Vagina (tissue), 2 donors: ENCODE results near the gene NUMB. TPM values are rescaled to one million over a fixed set of nuclear protein-coding genes. Genes with fewer than 3 reads are reported as not detected.

Source experiments
- DNase-seq, 2 donors: peaks; one replicate each; pipeline ENCODE4 v3.0.0-alpha.2; 2017; ENCODE audit errors: extremely low spot score in 2 of 2
- H3K27ac ChIP-seq: fragments of 200-600 bp; sonication (generic); one replicate; pipeline ENCODE4 v1.5.1; 2019
- H3K27me3 ChIP-seq: fragments of 200-600 bp; sonication (generic); one replicate; pipeline ENCODE4 v1.5.1; 2019
- H3K36me3 ChIP-seq, 2 donors: fragments of 200-600 bp; sonication (generic); one replicate each; pipeline ENCODE4 v1.5.1; 2017 to 2019
- H3K4me1 ChIP-seq: fragments of 200-600 bp; sonication (generic); one replicate; pipeline ENCODE4 v1.5.1; 2019
- H3K4me3 ChIP-seq, 2 donors: fragments of 200-600 bp; sonication (generic); 1 replicate in 1 of 2; 2 replicates in 1 of 2; pipeline ENCODE4 v1.5.1; 2016 to 2019
- H3K9me3 ChIP-seq: fragments of 200-600 bp; sonication (generic); one replicate; pipeline ENCODE4 v1.5.1; 2019
- POLR2A ChIP-seq, 2 donors: fragments of 450-650 bp; IDR thresholded peaks; one replicate each; pipeline ENCODE4 v1.6.1; 2017; ENCODE audit warnings: antibody characterized with exemption in 2 of 2, mild to moderate bottlenecking in 2 of 2, moderate library complexity in 2 of 2
- POLR2AphosphoS5 ChIP-seq, 2 donors: sonication (generic); formaldehyde crosslinking; IDR thresholded peaks; one replicate each; pipeline ENCODE4 v1.9.0; 2017; ENCODE audit warnings: antibody characterized with exemption in 2 of 2, mild to moderate bottlenecking in 2 of 2, low read depth in 1 of 2; ENCODE audit not compliant: insufficient read depth in 1 of 2
- intact Hi-C: fragments of 100-400 bp; cut with DNase I; formaldehyde crosslinking; loops from one replicate; pipeline ENCODE4 v1.15.1; 2023
- total RNA-seq: library from RNA; depleted of rRNA; stranded (reverse); fragments of >200 nt; gene quantifications from one replicate; pipeline ENCODE4 v1.2.3, GENCODE V29; 2016
- TF ChIP-seq, protein P1 (sequence below), 3 experiments: fragments of 450-650 bp in 2 of 3; fragments of 200-600 bp in 1 of 3; sonication (generic) in 1 of 3; IDR thresholded peaks; one replicate each; pipeline ENCODE4 v1.5.1; 2017 to 2019; ENCODE audit warnings: antibody characterized with exemption in 3 of 3, mild to moderate bottlenecking in 2 of 3, moderate library complexity in 2 of 3

NUMB gene
- total RNA-seq, 1 donor from 2014 or later: 48.1 TPM

DNA sequence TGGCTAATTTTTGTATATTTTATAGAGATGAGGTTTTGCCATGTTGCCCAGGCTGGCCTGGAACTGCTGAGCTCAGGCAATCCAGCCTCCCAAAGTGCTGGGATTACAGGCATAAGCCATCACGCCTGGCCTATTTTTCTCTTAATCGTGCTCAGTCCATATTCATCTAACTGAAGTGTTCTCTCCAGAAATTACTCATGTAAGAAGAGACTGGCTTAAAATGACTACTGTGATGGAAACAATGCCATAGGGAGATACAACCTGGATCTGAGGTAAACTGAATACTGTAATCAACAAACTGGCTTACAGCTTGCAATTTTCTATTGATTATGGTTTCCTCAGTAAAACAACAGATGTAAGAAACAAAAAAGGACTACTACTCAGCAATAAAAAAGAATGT is 21.1 kb downstream of the NUMB start:
- Histone ChIP-seq H3K36me3 (no peaks in the 10 kb centered on the region), H3K4me3 (no peak overlapping the region), H3K27me3 (no peaks in the 10 kb centered on the region), H3K4me1 (peaks cover 23% of the 10 kb centered on the region), H3K27ac (no peak overlapping the region), H3K9me3 (no peaks in the 10 kb centered on the region)
- TF ChIP-seq, protein P1, sequence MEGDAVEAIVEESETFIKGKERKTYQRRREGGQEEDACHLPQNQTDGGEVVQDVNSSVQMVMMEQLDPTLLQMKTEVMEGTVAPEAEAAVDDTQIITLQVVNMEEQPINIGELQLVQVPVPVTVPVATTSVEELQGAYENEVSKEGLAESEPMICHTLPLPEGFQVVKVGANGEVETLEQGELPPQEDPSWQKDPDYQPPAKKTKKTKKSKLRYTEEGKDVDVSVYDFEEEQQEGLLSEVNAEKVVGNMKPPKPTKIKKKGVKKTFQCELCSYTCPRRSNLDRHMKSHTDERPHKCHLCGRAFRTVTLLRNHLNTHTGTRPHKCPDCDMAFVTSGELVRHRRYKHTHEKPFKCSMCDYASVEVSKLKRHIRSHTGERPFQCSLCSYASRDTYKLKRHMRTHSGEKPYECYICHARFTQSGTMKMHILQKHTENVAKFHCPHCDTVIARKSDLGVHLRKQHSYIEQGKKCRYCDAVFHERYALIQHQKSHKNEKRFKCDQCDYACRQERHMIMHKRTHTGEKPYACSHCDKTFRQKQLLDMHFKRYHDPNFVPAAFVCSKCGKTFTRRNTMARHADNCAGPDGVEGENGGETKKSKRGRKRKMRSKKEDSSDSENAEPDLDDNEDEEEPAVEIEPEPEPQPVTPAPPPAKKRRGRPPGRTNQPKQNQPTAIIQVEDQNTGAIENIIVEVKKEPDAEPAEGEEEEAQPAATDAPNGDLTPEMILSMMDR (IDR thresholded peaks at IDR 0.05): no peak
- TF ChIP-seq POLR2AphosphoS5 (IDR thresholded peaks at IDR 0.05; ENCODE audit: insufficient read depth in 1 of 2, low read depth in 1 of 2): no peak
- no peak for TF ChIP-seq POLR2A (IDR thresholded peaks at IDR 0.05)
- intact Hi-C loops: no loop called here
- DNase-seq: no peak

DNA sequence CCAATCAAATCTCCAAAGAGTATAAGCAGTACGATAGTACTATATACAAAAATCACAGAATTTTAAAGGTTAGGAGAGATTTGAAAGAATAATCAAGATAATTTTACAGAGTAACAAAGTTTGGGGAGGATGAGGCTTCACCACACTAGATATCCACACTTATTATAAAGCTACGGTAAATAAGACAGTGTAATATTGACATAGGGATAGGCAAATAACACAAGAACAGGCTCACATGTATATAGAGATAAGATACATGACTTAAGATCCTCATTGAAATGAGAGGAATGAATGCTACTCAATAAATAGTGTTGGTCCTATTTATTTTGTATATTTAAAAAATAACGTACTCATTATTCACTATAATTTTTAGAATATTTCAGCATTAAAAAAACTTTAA is 26.2 kb downstream of the NUMB start:
- intact Hi-C loops: no loop called here
- Histone ChIP-seq H3K27me3 (no peaks in the 10 kb centered on the region), H3K4me1 (peaks cover 20% of the 10 kb centered on the region), H3K9me3 (no peaks in the 10 kb centered on the region), H3K27ac (no peak overlapping the region), H3K36me3 (no peaks in the 10 kb centered on the region), H3K4me3 (no peak overlapping the region)
- no peak for DNase-seq
- TF ChIP-seq, protein P1 (IDR thresholded peaks at IDR 0.05): no peak

DNA sequence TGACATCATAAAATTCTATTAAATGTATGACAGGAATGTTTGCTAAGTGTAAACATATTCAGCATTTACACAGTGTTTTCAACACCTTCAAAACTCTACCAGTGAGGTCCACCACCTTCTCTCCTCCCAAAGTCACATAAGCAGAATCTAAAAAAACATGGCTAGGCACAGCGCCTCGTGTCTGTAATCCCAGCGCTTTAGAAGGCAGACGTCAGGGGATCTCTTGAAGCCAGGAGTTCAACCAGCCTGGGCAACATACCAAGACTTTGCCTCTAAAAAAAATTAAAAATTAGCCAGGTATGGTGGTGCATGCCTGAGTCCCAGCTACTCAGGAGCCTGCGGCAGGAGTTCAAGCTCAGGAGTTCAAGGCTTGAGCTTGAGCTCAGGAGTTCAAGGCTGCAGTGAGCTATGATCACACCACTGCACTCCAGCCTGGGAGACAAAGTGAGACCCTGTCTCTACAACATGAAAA is 30.0 kb downstream of the NUMB start:
- peaks cover 33% of the 10 kb centered on the region for H3K4me1 ChIP-seq
- no peaks in the 10 kb centered on the region for H3K9me3 ChIP-seq
- no peaks in the 10 kb centered on the region for H3K36me3 ChIP-seq
- DNase-seq: no peak
- intact Hi-C loops: no loop called here
- no peaks in the 10 kb centered on the region for H3K27me3 ChIP-seq
- H3K27ac ChIP-seq: peak overlapping the region; percentile 34
- TF ChIP-seq POLR2AphosphoS5 (IDR thresholded peaks at IDR 0.05; ENCODE audit: insufficient read depth in 1 of 2, low read depth in 1 of 2): no peak
- TF ChIP-seq, protein P1 (IDR thresholded peaks at IDR 0.05): no peak
- no peak for TF ChIP-seq POLR2A (IDR thresholded peaks at IDR 0.05)
- no peak overlapping the region for H3K4me3 ChIP-seq

DNA sequence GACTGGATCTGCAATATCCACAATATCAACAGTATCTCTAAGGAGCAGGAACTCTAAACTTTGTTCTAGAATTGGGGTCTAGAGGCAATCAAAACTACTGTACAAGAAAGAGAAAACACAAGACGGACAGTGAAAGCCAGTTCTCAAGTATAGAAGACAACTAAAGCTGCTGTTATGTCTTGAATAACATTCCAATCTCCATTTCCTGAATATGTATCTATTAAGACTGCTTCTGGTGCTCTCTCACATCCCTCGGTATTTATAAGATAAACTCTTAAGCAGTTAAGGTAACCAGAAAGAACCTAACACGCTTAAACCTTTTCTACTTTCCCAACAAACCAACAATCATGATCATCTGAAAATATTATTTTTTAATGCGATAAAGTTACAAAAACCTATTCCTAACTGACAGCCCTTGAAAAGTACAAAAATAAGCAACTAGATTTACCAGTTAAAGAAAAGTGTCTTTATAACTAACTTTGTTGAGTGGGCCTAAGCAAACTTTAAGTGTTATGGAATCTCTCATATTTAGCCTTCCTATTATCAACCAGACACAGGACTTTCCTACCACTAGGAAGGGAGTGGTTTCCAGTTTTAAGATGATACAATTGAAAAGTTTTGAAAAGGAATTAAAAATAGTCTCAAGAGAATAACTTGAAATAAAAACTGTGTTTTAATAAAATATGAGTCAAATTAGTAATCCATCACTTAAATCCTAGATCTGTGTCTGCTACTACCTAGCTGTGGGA is 30.7 kb downstream of the NUMB start:
- H3K27ac ChIP-seq: peak overlapping the region; percentile 9
- no peak overlapping the region for H3K4me3 ChIP-seq
- H3K4me1 ChIP-seq: peaks cover 33% of the 10 kb centered on the region
- no peaks in the 10 kb centered on the region for H3K27me3 ChIP-seq
- no peaks in the 10 kb centered on the region for H3K9me3 ChIP-seq
- no peaks in the 10 kb centered on the region for H3K36me3 ChIP-seq
- intact Hi-C loops: no loop called here
- DNase-seq: no peak
- TF ChIP-seq, protein P1 (IDR thresholded peaks at IDR 0.05): no peak
- TF ChIP-seq POLR2A (IDR thresholded peaks at IDR 0.05) (no peak), POLR2AphosphoS5 (IDR thresholded peaks at IDR 0.05; ENCODE audit: insufficient read depth in 1 of 2, low read depth in 1 of 2) (no peak)

DNA sequence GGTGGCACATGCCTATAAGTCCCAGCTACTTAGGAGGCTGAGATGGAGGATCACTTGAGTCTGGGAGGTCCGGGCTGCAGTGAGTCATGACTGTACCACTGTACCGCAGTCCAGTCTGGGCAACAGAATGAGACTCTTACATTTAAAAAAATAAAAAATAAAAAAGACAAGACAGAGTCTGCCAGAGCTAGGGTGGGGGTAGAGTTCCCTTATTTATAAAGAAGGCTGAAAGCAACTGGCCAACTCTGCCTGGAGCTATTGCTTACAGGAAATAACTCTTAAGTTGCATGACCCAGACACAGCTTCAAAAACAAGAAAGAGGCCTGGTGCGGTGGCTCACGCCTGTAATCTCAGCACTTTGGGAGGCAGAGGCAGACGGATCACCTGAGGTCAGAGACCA is 31.5 kb downstream of the NUMB start:
- Histone ChIP-seq H3K4me1 (peaks cover 33% of the 10 kb centered on the region), H3K9me3 (no peaks in the 10 kb centered on the region), H3K27me3 (no peaks in the 10 kb centered on the region), H3K27ac (no peak overlapping the region), H3K36me3 (no peaks in the 10 kb centered on the region), H3K4me3 (no peak overlapping the region)
- TF ChIP-seq POLR2A (IDR thresholded peaks at IDR 0.05): no peak
- TF ChIP-seq, protein P1 (IDR thresholded peaks at IDR 0.05): no peak
- TF ChIP-seq POLR2AphosphoS5 (IDR thresholded peaks at IDR 0.05; ENCODE audit: insufficient read depth in 1 of 2, low read depth in 1 of 2): no peak
- intact Hi-C loops: no loop called here
- DNase-seq: no peak
